ENCODE measurements around the gene EPHA10. TPM values are rescaled to one million over a fixed set of nuclear protein-coding genes. Genes with fewer than 3 reads are reported as not detected.

Gene EPHA10
- total RNA-seq: 0.05 and 0.27 TPM in 2 replicates

DNA sequence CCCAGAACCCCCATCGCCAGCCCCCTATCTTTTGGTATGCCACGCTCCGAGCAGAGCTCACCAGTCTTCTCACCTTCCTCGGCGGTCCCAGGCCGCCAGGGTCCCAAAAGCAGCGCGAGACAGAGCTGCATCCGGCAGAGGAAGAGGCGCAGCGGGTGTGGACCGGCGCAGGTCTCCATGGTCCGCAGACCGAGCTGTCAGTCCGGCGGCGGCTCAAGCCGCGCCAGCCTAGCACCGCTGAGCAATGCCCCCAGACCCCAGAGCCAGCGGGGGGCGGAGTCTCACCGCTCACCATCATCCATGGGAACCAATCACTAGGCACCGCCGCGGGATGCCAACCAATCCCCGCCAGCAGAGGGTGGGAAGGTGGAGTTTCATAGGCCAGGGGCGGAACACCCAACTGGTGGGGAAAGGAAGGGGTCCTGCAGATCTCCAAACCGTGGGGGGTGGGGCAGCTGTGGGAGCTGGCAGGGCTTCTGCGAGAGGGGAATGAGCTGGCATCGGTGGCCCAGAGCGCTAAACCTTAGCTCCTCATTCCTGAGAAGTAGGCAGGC is at the start of gene EPHA10:
Gene EPHA10, minus strand, starts transcription at position 233 of the 554 bp plus-strand sequence. Its CDS starts 54 bp downstream, at position 179.
- Mint-ChIP-seq H3K27ac (peak within 1 kb of the TSS; percentile 18), H3K27me3 (ENCODE audit: insufficient read depth) (peaks cover 62% of the 10 kb centered on the region), H3K36me3 (ENCODE audit: low read depth) (peaks cover 2% of the 10 kb centered on the region), H3K4me3 (no peak within 1 kb of the TSS), H3K4me1 (ENCODE audit: low read depth) (peaks cover 12% of the 10 kb centered on the region), H3K9me3 (no peaks in the 10 kb centered on the region)
- no peak for DNase-seq (ENCODE audit: low spot score)
- intact Hi-C loops (cut with micrococcal nuclease): no loop called here

DNA sequence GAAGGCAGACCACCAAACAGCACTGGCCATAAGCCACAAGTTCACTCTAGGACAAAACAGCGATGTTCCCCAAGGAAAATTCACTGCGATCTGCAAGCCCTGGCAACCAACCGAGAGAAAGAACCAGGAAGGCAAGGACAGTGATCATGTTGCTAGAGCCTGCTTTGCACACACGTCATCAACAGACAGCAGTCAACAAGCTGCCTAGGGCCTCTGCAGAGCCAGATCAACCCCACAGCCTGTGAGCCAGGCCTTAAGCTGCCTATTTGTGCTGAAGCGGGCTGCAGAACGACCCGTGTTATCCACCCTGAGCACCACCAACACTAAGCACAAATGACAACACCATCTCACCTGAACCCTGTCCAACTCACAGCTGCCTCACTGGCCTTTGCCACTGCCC is 49.3 kb upstream of the EPHA10 start:
- intact Hi-C loops (cut with micrococcal nuclease): no loop called here
- H3K27ac Mint-ChIP-seq: no peak overlapping the region
- no peaks in the 10 kb centered on the region for H3K9me3 Mint-ChIP-seq

DNA sequence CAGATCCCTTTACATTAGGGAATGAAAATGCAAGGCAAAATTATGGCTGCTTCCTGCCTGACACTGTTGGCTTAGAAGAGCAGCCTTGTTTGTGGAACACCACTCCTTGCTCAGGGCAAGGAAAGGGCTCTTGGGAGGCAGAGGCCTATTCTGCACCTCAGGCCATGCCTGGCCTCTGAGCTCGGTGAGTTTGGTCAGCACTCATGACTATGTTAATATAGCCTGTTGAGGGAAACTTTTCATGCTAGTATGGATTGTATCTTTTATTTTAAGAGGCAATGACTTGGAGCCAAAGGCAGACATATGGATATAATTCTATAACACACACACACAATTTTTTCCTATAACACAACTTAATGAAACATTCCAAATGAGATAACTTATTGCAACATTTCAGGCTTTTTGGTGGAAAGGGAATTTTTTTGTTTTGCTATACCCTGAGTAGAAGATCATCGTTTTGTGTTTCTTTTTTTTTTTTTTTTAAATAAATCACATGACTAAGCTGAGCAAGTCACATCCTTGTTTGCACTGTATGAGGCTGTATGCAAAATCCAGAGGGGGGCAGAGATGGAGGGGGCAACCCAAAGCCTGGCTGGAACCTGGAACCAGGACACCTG is 48.7 kb upstream of the EPHA10 start:
- H3K36me3 Mint-ChIP-seq (ENCODE audit: low read depth): peaks cover 17% of the 10 kb centered on the region
- intact Hi-C loops (cut with micrococcal nuclease): no loop called here
- H3K4me1 Mint-ChIP-seq (ENCODE audit: low read depth): peaks cover 28% of the 10 kb centered on the region
- no peak overlapping the region for H3K4me3 Mint-ChIP-seq
- H3K27ac Mint-ChIP-seq: no peak overlapping the region
- H3K9me3 Mint-ChIP-seq: no peaks in the 10 kb centered on the region
- H3K27me3 Mint-ChIP-seq (ENCODE audit: insufficient read depth): no peaks in the 10 kb centered on the region
- no peak for DNase-seq (ENCODE audit: low spot score)

More for the DNA sequence above, 49.3 kb upstream of the EPHA10 start:
- no peak overlapping the region for H3K4me3 Mint-ChIP-seq
- H3K36me3 Mint-ChIP-seq (ENCODE audit: low read depth): peaks cover 17% of the 10 kb centered on the region
- peaks cover 22% of the 10 kb centered on the region for H3K4me1 Mint-ChIP-seq (ENCODE audit: low read depth)
- DNase-seq (ENCODE audit: low spot score): no peak
- no peaks in the 10 kb centered on the region for H3K27me3 Mint-ChIP-seq (ENCODE audit: insufficient read depth)

DNA sequence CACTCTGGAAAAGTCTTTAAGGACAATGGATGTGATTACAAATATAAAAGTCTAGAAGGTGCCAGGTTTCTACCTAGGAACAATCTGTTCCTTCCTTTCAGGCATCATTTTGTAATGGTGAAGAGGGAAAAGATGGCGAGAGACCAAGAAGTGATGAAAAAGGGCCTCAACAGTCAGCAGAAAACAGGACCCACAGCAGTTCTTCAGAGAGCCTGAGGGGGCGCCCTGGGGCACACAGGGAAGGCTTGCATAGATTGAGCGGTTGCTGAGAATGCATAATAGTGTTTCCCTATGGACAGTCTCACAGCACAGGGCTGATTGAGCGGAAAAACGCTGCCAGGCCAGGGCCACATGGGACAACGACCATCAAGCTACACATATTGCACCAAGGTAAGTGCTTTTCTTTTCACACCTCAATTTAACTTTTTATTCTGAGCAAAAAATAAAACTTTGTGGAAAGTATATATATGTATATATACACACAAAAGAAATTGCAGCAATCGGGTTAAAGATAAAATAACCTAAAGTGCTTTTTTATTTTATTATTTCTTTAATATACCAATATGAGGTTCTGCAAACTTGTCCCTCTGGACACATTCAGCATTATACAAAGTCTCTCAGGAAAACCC is 46.2 kb upstream of the EPHA10 start:
- no peak overlapping the region for H3K27ac Mint-ChIP-seq
- peak; percentile 59 for DNase-seq (ENCODE audit: low spot score)

DNA sequence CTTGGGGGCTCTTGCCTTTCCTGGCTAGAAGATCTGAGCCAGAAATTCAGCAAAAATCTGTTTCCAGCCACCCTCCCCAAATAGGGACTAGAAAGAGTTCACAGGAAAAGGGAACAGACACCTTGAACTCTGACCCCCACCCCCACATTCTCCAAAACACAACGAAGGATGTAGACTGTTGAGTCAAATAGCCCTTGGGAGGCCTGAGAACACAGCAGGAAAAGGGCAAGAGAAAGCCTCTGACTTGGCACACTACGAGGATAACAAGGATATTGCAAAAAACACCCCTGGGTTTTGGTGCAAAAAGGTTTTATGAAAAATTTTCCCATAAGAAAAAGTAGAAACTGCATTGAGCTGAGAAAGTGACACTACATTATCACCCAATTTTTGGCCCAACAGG is 45.0 kb upstream of the EPHA10 start:
- intact Hi-C loops (cut with micrococcal nuclease): loop anchor here (2.0 to 10.0 kb wide), 5 partner anchors 15 to 295 kb away; partner anchors contain the start of gene MEAF6
- Mint-ChIP-seq H3K27ac (no peak overlapping the region), H3K9me3 (no peaks in the 10 kb centered on the region), H3K36me3 (ENCODE audit: low read depth) (peaks cover 27% of the 10 kb centered on the region), H3K27me3 (ENCODE audit: insufficient read depth) (no peaks in the 10 kb centered on the region), H3K4me3 (peak overlapping the region; percentile 33), H3K4me1 (ENCODE audit: low read depth) (peaks cover 43% of the 10 kb centered on the region)
- DNase-seq (ENCODE audit: low spot score): no peak

More for the DNA sequence above, 46.2 kb upstream of the EPHA10 start:
- Mint-ChIP-seq H3K4me1 (ENCODE audit: low read depth) (peaks cover 35% of the 10 kb centered on the region), H3K27me3 (ENCODE audit: insufficient read depth) (no peaks in the 10 kb centered on the region), H3K9me3 (no peaks in the 10 kb centered on the region), H3K36me3 (ENCODE audit: low read depth) (peaks cover 18% of the 10 kb centered on the region), H3K4me3 (peak overlapping the region; percentile 22)
- intact Hi-C loops (cut with micrococcal nuclease): loop anchor here (1.0 to 2.0 kb wide), 3 partner anchors 18 to 48 kb away; partner anchors contain the start of gene MTF1

DNA sequence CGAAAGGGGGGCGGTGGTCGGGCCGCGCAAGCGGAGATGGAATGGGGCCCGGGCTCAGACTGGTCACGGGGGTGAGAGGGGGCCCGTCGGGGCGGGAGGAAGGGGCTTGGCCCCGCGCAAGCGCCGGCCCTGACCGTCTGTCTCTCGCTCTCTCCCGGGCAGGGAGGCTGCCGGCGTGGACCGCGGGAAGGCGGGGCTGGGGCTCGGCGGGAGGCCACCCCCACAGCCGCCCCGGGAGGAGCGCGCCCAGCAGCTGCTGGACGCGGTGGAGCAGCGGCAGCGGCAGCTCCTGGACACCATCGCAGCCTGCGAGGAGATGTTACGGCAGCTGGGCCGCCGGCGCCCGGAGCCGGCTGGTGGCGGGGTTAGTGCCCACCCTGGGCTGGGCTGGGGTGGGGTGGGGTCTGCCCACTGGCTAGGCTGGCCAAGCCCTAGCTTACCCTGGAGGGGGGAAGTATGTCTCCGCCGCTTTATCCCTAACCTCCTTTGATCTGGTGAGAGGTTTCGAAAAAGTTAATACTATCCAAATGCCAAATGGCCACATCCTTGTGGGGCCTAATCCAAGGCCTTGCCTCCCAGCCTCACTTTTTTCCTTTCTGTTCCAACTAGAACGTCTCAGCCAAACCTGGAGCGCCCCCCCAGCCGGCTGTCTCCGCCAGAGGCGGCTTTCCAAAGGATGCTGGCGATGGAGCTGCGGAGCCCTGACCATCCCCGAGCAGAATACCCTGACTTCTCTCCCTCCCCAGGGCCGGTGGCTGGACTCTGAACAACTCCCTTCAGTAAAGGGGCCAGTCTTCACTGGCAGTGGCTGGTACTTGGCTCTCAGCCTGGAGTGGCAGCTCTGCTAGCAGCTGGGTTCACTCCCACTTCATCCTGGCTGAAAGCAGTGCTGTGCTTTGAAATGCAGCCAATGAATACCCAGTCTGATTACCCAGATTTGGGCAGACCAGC is 43.7 kb upstream of the EPHA10 start:
- H3K36me3 Mint-ChIP-seq (ENCODE audit: low read depth): peaks cover 31% of the 10 kb centered on the region

DNA sequence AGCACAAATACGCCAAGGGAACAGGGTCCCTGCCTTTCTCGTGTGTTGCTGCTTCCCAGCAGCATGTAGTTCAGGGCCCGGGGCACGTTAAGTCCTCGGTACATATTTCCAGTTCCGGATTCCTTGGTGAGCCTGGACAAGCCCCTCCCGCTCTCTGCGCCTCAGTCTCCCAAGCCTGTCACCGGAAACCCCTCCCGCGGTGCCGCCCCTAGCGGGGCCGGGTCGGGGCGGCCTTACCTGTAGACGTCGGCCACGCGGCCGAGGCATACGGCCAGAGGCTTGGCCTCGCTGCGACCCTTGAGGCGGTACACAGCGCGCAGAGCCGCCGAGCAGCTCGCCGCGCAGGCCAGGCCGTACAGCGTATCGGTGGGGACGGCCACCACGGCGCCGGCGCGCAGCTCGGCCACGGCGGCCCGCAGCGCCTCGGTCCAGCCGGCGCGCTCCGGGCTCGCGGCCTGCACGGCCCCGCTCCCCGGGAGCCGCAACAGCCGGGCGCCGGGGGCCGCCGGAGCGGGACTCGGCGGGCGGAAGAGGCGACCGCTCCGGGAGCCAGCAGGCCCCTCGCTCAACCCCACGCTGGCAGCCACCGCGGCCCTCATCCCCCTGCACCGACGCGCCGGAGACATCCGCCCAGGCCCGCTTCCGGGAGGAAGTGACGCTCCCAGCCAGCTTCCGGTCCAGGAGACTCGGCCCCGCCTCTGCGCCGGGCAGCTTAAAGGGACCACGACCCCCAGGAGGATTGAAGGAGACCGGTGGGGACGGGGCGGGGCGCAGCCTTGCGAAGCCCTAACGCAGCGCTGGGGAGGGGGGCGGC is 42.8 kb upstream of the EPHA10 start, which contains the start of the genes C1orf122 and YRDC:
Gene C1orf122, plus strand, starts transcription at position 236 of the 814 bp plus-strand sequence. CDS start 615 bp downstream, outside the sequence.
Gene YRDC, minus strand, starts transcription at position 654 of the 814 bp plus-strand sequence. Its CDS starts 28 bp downstream, at position 626.
- Mint-ChIP-seq H3K4me1 (ENCODE audit: low read depth) (peaks cover 53% of the 10 kb centered on the region), H3K9me3 (no peaks in the 10 kb centered on the region), H3K27me3 (ENCODE audit: insufficient read depth) (no peaks in the 10 kb centered on the region), H3K27ac (peak within 1 kb of the TSS; percentile 97), H3K36me3 (ENCODE audit: low read depth) (peaks cover 37% of the 10 kb centered on the region), H3K4me3 (peak within 1 kb of the TSS; percentile 95)
- intact Hi-C loops (cut with micrococcal nuclease): loop anchor here (1.0 to 10.0 kb wide), 8 partner anchors 13 to 1065 kb away; partner anchors contain the start of genes CDCA8, MEAF6, MYCBP and SF3A3
- DNase-seq (ENCODE audit: low spot score): peak; percentile 91

More for the DNA sequence above, 43.7 kb upstream of the EPHA10 start:
- no peaks in the 10 kb centered on the region for H3K9me3 Mint-ChIP-seq
- no peaks in the 10 kb centered on the region for H3K27me3 Mint-ChIP-seq (ENCODE audit: insufficient read depth)
- peak overlapping the region; percentile 97 for H3K27ac Mint-ChIP-seq
- peak overlapping the region; percentile 95 for H3K4me3 Mint-ChIP-seq
- DNase-seq (ENCODE audit: low spot score): peak; percentile 59
- intact Hi-C loops (cut with micrococcal nuclease): loop anchor here (1.0 to 10.0 kb wide), 7 partner anchors 14 to 331 kb away; partner anchors contain the start of genes CDCA8, MEAF6 and SF3A3
- peaks cover 53% of the 10 kb centered on the region for H3K4me1 Mint-ChIP-seq (ENCODE audit: low read depth)

DNA sequence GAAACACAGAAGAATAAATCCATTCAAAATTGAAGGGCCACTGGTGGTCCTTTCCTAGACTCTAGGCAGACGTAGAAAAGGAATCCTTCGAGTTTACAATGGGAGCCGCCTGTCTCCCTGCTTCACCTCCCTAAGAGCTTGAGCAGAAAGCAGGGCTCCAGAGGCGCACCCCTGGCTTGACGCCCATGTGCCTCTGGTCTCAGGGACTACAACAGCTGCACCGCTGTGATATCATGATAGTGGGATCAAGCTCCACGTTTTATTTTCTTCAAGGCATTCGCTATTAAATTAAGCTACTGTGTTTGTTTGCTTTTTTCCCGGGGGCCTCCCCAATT is 42.3 kb upstream of the EPHA10 start:
- H3K27ac Mint-ChIP-seq: peak overlapping the region; percentile 82
- no peaks in the 10 kb centered on the region for H3K9me3 Mint-ChIP-seq
- no peak for DNase-seq (ENCODE audit: low spot score)
- H3K36me3 Mint-ChIP-seq (ENCODE audit: low read depth): peaks cover 42% of the 10 kb centered on the region
- peak overlapping the region; percentile 91 for H3K4me3 Mint-ChIP-seq
- H3K4me1 Mint-ChIP-seq (ENCODE audit: low read depth): peaks cover 53% of the 10 kb centered on the region
- H3K27me3 Mint-ChIP-seq (ENCODE audit: insufficient read depth): no peaks in the 10 kb centered on the region
- intact Hi-C loops (cut with micrococcal nuclease): loop anchor here (2.0 to 10.0 kb wide), 2 partner anchors 292 to 1066 kb away; partner anchors contain the start of genes MEAF6 and MYCBP

DNA sequence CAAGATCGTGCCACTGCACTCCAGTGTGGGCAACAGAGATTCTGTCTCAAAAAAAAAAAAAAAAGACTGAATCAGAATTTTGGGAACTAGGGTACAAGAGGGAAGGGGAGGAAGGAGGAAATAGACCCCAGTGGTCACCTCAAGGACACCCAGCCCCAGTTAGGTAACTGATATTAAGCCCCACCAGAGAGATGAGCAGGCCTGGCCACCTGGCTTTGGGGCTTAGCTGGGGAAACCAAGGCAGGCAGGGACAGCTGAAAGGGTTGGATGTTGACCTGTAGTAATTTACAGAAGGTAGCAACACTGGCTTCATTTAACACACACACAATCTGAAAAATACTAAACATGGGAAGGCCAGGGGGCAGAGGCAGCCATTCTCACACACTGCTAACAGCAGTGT is 37.5 kb upstream of the EPHA10 start:
- H3K27me3 Mint-ChIP-seq (ENCODE audit: insufficient read depth): no peaks in the 10 kb centered on the region
- peaks cover 48% of the 10 kb centered on the region for H3K36me3 Mint-ChIP-seq (ENCODE audit: low read depth)
- peaks cover 25% of the 10 kb centered on the region for H3K4me1 Mint-ChIP-seq (ENCODE audit: low read depth)
- no peaks in the 10 kb centered on the region for H3K9me3 Mint-ChIP-seq
- no peak for DNase-seq (ENCODE audit: low spot score)
- H3K4me3 Mint-ChIP-seq: no peak overlapping the region
- intact Hi-C loops (cut with micrococcal nuclease): loop anchor here (10.0 kb wide), 1 partner anchor 288 kb away; the partner anchor contains the start of gene MEAF6
- no peak overlapping the region for H3K27ac Mint-ChIP-seq

DNA sequence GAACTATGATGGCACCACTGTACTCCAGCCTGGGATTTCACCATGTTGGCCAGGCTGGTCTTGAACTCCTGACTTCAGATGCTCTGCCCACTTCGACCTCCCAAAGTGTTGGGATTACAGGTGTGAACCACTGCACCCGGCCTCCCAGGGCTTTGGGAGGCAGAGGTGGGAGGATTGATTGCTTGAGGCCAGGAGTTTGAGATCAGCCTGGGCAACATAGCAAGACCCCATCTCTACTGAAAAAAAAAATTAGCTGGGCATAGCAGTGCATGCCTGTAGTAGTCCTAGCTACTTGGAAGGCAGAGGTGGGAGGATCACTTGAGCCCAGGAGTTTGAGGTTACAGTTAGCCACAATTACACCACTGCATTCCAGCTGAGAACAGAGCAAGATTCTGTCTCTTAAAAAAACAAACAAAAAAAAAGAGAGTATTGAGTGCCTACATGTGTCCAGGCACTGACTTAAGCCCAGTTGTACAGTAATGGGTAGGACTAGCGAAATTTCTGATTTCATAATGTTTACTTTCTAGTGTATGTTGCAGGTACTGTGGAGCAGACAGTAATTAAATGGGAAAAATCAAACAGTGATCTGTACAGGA is 32.9 kb upstream of the EPHA10 start:
- Mint-ChIP-seq H3K27me3 (ENCODE audit: insufficient read depth) (peaks cover 16% of the 10 kb centered on the region), H3K4me3 (no peak overlapping the region), H3K27ac (no peak overlapping the region), H3K9me3 (no peaks in the 10 kb centered on the region), H3K4me1 (ENCODE audit: low read depth) (peaks cover 14% of the 10 kb centered on the region), H3K36me3 (ENCODE audit: low read depth) (peaks cover 14% of the 10 kb centered on the region)
- intact Hi-C loops (cut with micrococcal nuclease): no loop called here
- no peak for DNase-seq (ENCODE audit: low spot score)

All from activated T-helper 1 cell treated with anti-CD3 and anti-CD28 coated beads, Interleukin-12 subunit alpha, Interleukin-12 subunit beta, Interleukin-2, Interleukin-4 antibody, amounts not matched to agents 30 ng/mL and 10 ng/mL and 1 ng/mL, durations not matched to agents 14 hours and 24 hours and 36 hours (primary cell).